ENCODE measurements around the gene MCTP2.
A peak's percentile ranks its signal among the peaks of the same experiment; 100 is the strongest.

MCTP2 gene

GRCh38 chr15:94300612-94301011, 69.3 kb downstream of the MCTP2 start:
- no peak for DNase-seq

- no peak for DNase-seq
Observed at GRCh38 chr15:94305133-94305532, 73.8 kb downstream of the MCTP2 start.

- no peak for DNase-seq
Observed at GRCh38 chr15:94306700-94307650, 75.6 kb downstream of the MCTP2 start.

GRCh38 chr15:94312946-94313345, 81.6 kb downstream of the MCTP2 start:
- no peak for DNase-seq

GRCh38 chr15:94314639-94315038, 83.3 kb downstream of the MCTP2 start:
- DNase-seq: no peak

- no peak for DNase-seq
Observed at GRCh38 chr15:94317211-94317610, 85.8 kb downstream of the MCTP2 start.

GRCh38 chr15:94322141-94322540, 90.8 kb downstream of the MCTP2 start:
- no peak for DNase-seq

- no peak for DNase-seq
Observed at GRCh38 chr15:94323076-94323475, 91.7 kb downstream of the MCTP2 start.

- DNase-seq: peak; percentile 59 to 61
Observed at GRCh38 chr15:94324117-94324826, 92.9 kb downstream of the MCTP2 start.

- DNase-seq: no peak
Observed at GRCh38 chr15:94324835-94325767, 93.7 kb downstream of the MCTP2 start.

GRCh38 chr15:94327356-94327936, 96.1 kb downstream of the MCTP2 start:
- no peak for DNase-seq

- DNase-seq: no peak
Observed at GRCh38 chr15:94331731-94332130, 100.4 kb downstream of the MCTP2 start.

GRCh38 chr15:94335616-94336015, 104.3 kb downstream of the MCTP2 start:
- no peak for DNase-seq

GRCh38 chr15:94336817-94337467, 105.6 kb downstream of the MCTP2 start:
- no peak for DNase-seq

GRCh38 chr15:94338243-94338846, 107.0 kb downstream of the MCTP2 start:
- no peak for DNase-seq

- DNase-seq: no peak
Observed at GRCh38 chr15:94346282-94346681, 114.9 kb downstream of the MCTP2 start.

- no peak for DNase-seq
Observed at GRCh38 chr15:94348084-94348483, 116.7 kb downstream of the MCTP2 start.

- DNase-seq: no peak
Observed at GRCh38 chr15:94351031-94351535, 119.7 kb downstream of the MCTP2 start.

GRCh38 chr15:94352636-94353487, 121.5 kb downstream of the MCTP2 start:
- DNase-seq: no peak

- DNase-seq: no peak
Observed at GRCh38 chr15:94353488-94353820, 122.1 kb downstream of the MCTP2 start.
